ENCODE data around the gene NTS.

NTS gene

DNA sequence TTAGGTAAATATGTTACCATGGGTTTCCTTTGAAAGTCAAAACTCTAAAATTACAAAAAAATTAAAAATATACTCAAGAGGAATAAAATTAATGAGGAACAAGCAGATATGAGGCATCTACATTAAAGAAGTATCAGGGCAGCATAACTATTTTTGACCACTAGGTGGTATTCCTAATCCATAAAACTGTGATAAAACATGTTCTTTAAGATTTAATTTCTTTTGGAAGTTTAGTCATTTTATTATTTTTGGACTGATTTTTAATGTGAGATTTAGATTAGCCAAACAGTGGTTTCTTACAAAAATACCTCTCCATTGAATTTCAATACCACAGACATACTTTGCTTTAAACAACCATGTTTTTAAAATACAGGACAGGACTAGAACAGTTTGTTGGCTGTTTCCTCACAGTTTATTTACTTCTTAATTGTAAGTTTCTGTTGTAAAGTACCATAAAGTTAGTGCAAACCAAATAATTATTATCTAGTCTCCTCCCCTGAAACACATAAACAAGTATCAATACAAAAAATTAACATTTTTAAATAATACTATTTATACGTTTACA lies 49.8 kb downstream of the NTS start:
- no peak for DNase-seq

DNA sequence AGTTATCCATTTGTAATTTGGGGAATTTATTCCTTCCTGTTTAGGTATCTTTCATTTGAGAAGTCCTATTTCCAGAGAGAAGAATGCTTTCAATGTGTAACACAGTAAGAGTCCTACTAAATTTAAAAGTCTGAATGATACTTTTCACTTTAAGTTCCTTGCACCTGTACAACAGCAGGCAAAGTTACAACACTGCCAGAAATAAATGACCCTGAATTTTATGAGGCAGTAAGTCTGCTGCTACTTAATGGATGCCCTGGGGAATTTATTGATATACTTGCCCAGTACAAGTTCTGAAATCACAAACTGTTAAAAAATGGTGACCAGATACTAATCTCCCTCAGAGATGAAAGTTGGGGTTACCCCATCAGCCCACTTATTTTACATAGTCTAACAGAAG lies 53.1 kb downstream of the NTS start:
- DNase-seq: no peak
